A375 (cell line): ENCODE data around the gene YBX2. TPM values are rescaled to one million over a fixed set of nuclear protein-coding genes. Genes with fewer than 3 reads are reported as not detected.

Experiments
- total RNA-seq: library from RNA; depleted of rRNA; stranded (reverse); fragments of >200 nt; shearing (Covaris generic); gene quantifications from 2 replicates; pipeline ENCODE4 v1.2.3, GENCODE V29; 2014; rRNA removed

Gene YBX2
- total RNA-seq = not detected in 2 replicates

GRCh38 chr17:7294614-7295153 is at the start of gene YBX2:
Gene YBX2, minus strand, starts transcription at chr17:7294639. Its CDS starts 139 bp downstream, at chr17:7294500.

GRCh38 chr17:7336240-7337175 is 42.1 kb upstream of the YBX2 start, which contains the start of gene ACAP1:
Gene ACAP1, plus strand, starts transcription at chr17:7336529. Its CDS starts 206 bp downstream, at chr17:7336735.

GRCh38 chr17:7328840-7329373 is 34.5 kb upstream of the YBX2 start, which contains the start of gene NEURL4:
Gene NEURL4, minus strand, starts transcription at chr17:7329335. Its CDS starts 23 bp downstream, at chr17:7329312.

GRCh38 chr17:7314719-7315569 is 20.5 kb upstream of the YBX2 start, which contains the start of gene GPS2:
Gene GPS2, minus strand, starts transcription at chr17:7315360. Its CDS starts 308 bp downstream, at chr17:7315052.

GRCh38 chr17:7306911-7307685 is 12.7 kb upstream of the YBX2 start, which contains the start of gene EIF5A:
Gene EIF5A, plus strand, starts transcription at chr17:7307628. Its CDS starts 2,008 bp downstream, at chr17:7309636.

GRCh38 chr17:7281074-7281952 is 13.1 kb downstream of the YBX2 start, which contains the start of gene SLC2A4:
Gene SLC2A4, plus strand, starts transcription at chr17:7281718. Its CDS starts 217 bp downstream, at chr17:7281935.

GRCh38 chr17:7262192-7262934 is 32.1 kb downstream of the YBX2 start, which contains the start of gene CLDN7:
Gene CLDN7, minus strand, starts transcription at chr17:7262478. Its CDS starts 435 bp downstream, at chr17:7262043.

GRCh38 chr17:7252176-7253043 is 42.0 kb downstream of the YBX2 start, which contains the start of gene ELP5:
Gene ELP5, plus strand, starts transcription at chr17:7252215. Its CDS starts 336 bp downstream, at chr17:7252551.

GRCh38 chr17:7251661-7252175 is 42.7 kb downstream of the YBX2 start, which contains the start of gene CTDNEP1:
Gene CTDNEP1, minus strand, starts transcription at chr17:7251734. Its CDS starts 438 bp downstream, at chr17:7251296.

GRCh38 chr17:7241783-7242716 is 52.4 kb downstream of the YBX2 start, which contains the start of gene GABARAP:
Gene GABARAP, minus strand, starts transcription at chr17:7242449. Its CDS starts 119 bp downstream, at chr17:7242330.

GRCh38 chr17:7239091-7240027 is 55.1 kb downstream of the YBX2 start, which contains the start of gene PHF23:
Gene PHF23, minus strand, starts transcription at chr17:7239457. Its CDS starts 178 bp downstream, at chr17:7239279.

